CMK (cell line): Measurements from ENCODE around the gene PDGFA.

Source experiments
- DNase-seq: peaks from one replicate; pipeline ENCODE4 v3.0.0-alpha.2; 2010; ENCODE audit warnings: low read depth

Gene PDGFA

DNA sequence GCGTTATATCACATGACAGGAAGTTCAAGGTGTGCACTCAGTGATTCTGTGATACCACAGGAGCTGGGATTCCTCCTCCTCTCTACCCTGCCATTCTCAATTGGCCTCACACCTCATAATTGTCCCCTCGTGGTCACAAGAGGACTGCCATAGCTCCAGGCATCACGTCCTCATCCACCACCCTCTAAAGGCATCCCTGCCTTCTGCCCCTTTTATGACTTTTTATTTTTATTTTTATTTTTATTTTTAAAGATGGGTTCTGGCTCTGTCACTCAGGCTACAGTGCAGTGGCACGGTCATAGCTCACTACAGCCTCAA, 47.0 kb downstream of the PDGFA start:
- DNase-seq: no peak

DNA sequence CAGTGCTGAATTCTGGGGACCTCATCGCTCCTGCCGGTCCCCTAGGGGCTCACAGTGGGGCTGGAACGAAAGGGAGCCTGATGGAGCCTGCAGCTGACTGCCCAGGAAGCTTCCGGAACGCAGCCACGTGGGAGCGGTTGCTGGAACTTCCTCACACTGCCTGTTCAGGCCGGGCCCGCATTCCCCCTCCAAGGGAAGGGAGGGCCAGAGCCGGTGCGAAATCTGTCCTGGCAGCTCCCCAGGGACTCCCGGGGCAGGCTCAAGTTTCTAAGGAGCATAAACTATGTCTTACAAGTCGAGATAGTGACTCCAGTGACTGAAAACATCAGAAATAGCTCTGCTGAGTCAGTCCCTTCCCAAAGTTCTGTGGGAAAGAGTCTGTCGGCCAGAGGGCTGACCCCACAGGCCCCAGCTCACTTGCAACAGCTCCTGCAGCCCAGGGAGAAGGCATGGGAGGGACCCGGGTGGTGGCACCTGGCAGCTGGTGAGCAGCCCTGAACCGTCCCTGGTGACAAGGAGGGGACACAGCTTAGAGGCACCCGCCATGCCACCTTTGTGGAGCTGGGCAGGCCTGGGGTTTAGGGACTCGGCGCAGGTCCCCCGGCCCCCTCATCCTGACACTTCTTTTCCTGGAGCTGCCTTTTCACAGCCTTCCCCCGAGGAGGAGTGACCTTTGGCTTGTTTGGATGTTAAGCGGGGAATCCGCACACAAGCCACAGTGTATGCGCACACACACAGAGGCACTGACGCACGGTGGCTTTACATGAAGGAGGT, 47.6 kb downstream of the PDGFA start:
- no peak for DNase-seq

DNA sequence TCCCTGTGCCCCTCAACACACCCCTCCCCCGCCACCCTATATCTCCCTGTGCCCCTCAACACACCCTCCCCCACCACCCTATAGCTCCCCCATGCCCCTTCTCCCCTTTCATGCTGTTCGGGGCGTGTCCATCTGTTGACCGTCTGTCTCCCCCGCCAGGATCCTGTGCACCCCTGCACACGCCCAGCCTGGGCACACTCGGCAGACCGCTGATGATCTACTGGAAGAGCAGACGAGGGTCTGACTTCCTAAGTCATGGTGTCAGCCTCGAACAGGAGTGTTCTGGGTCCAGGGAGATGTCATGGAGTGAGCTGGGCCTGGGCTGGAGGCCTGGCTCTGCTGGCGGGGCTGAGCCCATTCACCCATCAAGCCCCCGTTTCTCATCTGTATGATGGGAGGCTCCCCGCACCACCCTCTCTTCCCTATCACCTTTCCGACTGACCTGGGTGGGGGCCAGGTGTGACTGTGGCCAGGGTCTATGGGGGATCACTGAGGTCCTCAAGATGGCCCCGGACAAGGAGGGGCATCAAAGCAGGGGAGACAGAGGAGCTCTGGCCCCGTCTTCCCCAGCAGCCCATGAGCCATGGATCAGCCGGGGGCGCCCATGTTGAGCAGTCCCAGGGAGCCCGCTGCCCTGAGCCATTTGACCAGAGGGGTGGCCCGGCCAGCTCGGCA, 48.3 kb downstream of the PDGFA start:
- no peak for DNase-seq

DNA sequence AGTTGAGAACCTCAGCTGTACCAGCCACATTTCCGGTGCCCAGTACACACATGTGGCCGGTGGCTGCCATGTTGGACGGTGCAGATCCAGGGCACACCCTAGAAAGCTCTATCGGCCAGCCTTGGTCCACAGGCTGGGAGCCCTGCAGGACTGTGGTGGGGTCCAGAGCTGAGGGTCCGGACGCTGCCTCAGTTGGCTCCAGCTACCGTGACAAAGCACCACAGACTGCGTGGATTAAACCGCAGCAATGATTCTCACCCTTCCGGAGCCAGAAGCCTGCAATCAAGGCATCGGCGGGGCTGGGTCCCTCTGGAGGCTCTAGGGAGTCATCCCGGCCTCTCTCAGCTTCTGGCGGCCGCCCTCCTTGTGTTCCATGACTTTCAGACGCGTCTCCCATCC, 50.1 kb downstream of the PDGFA start:
- no peak for DNase-seq

DNA sequence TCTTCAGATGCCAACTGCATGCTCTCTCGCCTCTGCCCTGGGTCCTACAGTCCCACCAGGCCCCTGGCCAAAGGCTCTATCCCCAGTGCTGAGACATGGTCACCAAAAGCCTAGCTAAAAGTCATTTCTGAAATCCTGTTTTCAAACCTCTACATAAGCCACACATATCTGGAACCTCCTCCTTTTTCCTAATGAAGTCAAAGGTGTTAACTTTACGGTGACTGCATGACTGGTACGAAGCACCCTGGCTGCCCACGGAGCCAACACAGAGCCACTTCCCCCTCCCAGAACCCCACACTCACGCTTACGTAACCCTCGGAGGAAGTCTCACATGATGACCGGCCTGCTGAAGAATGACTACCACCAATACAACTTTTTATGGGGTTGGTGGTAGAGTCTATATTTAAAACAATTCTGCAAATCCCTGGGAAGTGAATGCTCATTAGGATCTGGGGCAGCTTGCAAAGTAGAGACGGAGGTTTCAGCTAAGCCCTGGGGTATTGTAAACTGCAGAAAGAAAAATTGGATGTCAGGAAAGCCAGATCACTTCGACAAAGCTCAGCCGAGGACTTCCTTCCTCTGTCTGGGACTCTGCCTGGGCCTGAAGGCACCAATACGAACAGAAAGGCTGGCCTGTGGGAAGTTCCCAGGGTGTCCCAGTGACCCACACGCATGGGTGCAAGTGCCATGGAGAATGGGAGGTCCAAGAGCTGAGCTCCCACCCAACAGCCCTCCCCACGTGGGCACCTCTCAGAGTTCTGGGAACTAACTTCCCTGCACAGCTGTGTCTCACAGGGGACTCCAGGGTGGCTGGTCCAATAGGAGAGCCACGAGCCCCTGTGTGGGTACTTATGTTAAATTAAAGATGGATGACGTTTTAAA, 50.7 kb downstream of the PDGFA start:
- DNase-seq: no peak

DNA sequence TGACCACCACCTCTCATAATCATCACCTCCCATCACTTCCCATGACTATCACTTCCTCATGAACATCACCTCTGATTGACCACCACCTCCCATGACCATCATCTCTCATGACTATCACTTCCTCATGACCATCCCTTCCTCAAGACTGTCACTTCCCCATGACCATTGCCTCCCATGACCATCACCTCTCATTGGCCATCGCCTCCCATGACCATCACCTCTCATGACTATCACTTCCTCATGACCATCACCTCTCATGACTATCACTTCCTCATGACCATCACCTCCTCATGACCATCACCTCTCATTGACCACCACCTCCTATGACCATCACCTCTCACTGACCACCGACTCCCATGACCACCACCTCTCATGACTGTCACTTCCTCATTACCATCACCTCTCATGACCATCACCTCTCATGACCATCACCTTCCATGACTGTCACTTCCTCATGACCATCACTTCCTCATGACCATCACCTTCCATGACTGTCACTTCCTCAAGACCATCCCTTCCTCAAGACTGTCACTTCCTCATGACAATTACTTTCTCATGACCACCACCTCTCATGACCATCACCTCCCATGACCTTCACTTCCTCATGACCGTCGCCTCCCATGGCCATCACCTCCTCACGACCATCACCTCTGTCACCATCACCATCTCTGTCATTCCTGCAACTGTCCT, 51.6 kb downstream of the PDGFA start:
- DNase-seq: no peak

DNA sequence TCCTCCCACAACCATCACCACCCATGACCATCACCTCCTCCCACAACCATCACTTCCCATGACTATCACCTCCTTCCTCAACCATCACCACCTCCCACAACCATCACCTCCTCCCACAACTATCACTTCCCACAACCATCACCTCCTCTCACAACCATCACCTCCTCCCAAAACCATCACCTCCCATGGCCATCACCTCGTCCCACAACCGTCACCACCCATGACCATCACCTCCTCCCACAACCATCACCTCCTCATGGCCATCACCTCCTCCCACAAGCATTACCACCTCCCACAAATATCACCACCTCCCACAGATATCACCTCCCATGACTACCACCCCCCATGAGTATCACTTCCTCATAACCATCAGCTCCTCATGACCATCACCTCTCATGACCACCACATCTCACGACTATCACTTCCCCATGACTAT, 52.2 kb downstream of the PDGFA start:
- no peak for DNase-seq

DNA sequence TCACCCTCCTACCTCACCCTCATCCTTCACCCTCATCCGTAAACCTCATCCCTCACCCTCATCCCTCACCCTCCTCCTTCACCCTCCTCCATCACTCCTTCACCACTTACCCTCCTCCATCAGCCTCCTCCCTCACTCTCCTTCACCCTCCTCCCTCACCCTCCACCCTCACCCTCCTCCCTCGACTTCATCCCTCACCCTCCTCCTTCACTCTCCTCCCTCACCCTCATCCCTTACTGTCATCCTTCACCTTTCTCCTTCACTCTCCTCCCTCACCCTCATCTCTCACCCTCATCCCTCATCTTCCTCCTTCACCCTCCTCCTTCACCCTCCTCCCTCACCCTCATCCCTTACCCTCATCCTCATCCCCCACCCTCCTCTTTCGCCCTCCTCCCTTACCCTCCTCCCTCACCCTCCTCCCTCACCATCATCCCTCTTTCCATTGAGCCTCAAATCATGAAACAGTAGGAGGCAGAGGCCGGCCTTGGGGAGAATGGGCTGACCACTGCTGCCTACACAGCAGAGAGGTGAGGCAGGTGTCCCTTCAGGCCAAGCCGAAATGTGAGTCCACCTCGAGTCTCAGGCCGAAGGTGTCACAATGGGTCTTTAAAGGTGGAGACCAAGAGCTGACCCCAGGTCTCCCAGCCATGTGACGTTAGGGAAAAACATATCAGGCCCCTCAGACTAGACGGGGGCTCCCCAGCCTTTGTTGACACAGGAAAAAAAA, 53.0 kb downstream of the PDGFA start:
- DNase-seq: no peak

DNA sequence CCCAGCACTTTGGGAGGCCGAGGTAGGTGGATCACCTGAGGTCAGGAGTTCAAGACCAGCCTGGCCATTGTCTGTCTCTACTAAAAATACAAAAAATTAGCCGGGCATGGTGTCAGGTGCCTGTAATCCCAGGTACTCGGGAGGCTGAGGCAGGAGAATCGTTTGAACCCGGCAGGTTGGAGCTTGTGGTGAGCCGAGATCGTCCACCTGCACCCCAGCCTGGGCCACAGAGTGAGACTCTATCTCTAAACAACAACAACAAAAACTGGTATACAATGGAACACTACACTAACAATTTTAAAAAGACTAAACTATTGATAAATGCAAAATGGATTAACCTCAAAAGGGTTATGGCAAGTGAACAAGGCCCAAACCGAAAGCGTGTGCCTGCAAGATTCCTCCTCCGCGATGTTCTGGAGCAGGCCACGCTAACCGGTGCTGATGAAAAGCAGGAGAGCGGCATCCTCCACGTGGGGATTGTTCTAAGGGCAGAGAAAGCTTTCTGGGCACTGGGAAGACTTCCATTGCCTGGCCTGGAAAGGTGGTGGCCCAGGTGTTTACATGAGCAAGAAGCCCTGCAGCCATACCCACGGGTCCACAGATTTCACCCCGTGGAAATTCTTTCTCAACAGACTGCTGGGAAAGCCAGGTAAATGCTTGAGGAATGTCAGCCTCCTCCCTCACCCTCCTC, 53.8 kb downstream of the PDGFA start:
- no peak for DNase-seq

DNA sequence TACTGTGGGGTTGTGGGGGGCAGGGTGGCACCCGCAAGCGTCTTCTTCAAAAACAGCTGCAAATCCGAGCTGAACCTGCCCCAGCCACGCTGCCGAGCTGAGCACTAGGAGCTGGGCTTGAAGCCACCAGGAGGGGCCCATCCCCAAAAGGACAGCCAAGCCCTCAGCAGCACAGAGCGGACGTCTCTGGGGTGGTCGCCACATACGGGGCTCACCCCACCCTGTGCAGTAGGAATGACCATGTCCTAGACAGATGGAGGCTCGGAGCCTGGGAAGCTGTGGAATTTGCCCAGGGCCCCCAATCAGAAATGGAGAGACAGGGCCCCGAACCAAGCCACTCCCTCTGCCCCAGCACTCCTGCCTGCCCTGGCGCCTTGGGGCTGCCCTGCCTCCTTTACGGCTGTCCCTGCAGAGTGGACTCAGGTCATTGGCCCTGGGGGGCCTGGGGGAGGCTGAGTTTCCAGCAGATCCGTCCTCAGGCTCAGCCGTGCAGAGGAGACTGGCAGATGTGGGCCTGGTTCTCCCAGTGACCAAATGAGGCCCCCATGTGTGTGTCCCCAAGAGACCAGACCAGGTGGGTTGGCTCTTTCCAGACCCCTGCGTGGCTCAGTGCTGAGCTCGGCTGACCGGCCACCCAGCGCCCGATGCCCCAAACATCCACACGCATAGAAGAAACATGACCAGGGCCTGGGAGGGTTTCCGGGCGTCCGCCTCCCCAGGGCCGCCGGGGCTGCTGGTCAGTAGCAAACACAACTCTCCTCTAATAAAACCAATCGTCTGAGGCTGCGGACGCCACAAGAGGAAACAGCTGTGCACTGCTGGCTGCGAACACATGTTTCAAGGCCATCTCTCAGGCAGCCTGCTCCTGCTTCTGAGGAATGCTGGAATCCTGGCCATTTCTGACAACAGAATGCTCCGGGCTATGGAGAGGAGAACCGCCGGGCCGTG, 54.9 kb downstream of the PDGFA start:
- no peak for DNase-seq

DNA sequence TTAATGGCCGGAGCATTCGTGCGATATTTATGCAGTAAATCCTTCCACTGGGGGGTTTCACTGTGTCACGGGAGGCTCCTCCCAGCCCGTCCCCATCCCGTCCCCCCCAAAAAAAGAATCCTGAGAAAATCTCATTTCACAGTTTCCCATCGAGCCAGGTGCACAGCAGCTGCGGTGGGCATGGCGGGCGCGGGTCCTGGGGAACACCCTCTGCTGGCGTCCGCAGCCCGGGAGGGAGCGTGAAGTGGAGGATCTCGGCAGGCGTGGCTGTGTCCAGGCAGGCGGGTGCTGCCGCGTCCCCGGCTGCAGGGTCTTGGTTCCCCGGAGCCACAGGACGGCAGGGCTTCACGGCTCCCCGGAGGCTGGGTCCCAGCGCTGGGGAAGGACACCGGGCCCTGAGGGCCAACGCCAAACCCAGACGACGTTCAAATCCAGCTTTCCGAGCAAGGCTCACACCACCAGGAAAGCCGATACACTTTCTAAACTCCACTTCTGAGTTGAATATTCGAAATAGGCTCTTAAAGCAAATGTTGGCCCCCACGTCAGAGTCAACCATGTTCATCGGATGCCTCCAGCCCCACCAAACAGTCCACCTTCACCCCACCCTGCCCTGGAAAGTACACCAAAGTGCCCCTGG, 55.7 kb downstream of the PDGFA start:
- DNase-seq: no peak

DNA sequence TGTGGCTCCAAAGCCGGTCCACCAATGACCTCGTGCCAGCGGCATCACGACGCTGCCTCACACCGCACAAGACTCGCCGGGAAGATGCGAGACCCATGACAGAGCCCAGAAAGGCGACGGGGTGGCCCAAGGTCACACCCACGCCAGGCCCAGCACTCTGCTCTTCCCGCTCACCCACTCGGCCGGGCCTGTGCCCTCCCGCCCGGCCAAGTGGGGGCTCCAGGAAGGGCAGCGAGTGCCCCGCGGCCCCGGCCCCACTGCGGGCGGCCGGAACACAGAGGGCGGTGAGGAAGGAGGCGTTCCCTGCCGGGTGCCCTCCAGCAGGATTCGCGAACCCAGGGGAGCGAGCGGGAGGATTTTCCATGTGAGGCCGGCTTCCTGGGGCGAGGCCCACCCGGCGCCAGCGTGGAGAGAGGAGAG, 56.3 kb downstream of the PDGFA start:
- DNase-seq: no peak

DNA sequence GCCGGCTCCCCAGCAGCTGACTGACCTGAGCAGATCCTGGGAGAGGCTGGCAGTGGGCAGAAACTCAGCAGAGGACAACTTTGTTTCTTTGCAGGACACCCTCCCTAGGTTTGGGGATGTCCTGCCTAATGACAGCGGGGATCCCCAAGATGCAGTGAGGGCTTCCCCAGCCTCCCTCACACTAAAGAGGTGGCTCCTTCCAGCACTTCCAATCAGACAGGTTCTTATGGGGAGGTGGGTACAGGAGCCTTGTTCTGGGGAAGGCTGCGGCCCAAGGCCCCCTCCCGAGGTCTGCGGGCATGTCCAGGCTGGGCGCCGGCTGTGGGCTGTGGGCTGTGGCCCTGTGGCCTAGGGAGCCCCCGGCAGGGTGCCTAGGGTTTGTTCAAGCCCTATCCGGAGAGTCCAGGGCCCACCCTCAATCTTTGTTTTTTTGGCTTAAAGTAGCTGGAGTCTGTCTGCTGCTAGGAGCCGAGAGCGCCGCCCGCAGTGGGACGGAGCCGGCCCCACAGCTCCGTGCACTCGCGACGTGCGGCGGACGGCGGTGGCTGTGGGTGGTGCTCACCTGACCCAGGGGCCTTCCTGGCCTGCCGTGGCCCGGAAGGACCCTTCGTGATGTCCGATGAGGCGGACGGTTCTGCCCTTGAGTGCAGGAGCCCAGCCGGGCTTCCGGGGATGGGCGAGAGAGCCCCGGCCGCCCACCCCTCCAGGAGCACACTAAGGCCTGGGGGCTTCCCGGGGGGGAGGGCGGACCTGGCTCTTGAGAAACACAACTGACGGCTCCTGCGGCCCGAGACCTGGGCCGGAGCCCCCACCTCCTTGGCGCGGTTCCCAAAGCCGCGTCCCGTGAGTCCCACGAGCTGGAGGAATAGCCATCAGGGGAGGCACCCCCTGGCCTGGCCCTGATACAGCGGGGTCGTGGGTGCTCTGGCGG, 57.2 kb downstream of the PDGFA start:
- DNase-seq: no peak

DNA sequence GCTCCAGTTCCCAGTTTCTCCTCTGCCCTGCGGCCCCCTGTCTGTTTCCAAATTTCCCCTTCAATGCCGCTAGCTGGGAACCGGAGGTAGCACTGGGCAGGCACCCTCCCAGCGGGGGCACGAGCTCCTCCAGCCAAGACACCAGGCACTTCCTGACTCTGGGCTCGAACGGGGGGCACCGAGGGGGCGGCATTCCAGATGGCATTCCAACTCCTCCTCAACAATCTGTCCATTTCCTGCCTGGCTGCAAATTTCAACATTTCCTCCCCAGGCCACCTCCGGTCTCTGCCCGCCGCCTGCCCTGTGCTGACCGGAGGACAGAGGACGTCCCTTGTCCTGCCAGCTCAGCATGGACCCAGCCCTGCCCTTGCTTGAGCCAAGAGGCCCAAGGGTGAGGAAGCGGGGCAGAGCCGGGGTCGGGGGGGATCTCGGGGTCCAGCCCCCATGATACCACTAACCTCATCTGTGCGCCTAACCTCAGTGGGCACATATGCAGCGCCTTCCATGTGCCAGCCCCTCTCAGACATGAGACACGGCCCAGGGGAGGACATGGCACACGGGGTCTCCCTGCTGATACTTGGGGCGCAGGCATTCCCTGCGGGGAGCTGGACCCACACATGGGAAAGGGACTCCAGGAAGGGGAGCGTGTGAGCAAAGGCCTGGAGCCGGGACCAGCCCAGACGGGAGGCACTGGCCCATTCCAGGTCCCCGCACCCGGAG, 58.0 kb downstream of the PDGFA start:
- no peak for DNase-seq

DNA sequence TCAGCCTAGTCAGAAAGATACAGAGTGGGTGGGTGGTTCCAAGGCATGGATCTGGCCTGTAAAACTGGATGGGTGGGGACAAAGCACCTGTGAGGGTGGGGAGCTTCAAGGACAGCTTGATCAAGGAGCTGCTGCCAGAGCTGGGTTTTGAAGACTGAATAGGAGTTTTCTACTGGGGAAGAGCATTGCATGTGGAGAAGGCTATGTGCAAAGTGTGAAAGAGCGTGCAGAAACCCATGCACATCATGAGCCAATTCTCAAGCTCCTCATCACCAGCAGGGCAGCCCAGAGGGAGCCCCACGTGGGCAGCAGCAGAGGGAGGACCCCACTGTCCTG, 58.6 kb downstream of the PDGFA start:
- no peak for DNase-seq

DNA sequence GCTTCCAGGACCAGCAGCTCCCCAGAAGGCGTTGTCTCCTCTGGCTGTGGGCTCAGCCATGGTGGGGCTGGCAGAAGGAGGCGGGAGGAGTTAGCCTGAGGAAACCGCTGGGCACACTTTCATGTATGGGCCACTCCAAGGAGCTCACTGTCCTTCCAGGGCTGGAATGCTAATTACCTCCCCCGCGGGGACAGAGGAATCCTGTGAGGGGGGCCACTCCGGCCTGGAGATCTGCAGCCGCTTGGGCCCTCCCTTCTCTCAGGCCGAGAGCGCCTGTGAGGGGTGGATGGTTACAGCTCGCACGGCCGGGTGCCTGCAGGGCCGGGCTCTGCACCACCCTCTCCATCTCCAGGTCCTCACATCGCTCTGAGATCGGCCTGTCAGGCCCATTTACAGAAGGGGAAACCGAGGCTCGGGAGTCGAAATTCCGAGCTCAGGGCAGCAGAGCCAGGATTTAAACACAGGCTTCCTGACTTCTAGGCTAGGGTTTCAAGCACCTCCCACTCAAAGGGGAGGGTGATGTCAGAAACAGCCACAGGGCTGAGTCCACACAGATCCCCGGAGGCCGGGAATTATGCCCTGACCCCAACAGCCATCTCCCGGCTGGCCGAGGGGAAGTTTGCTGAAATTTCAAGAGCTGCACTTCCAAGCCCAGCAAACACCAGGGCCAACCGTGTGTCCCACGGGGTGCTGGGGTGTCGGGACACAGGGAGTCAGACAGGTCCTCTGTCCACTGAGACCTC, 59.1 kb downstream of the PDGFA start:
- no peak for DNase-seq
